GM19239 (cell line): ENCODE data around the gene MRPL34.

ENCODE experiments used
- DNase-seq: peaks from one replicate; pipeline ENCODE4 v3.0.0; 2011; ENCODE audit warnings: low spot score; ENCODE audit not compliant: insufficient read length
- FAIRE-seq: peaks from 2 replicates; lab custom pipeline; 2011; peaks lifted over from hg19 to GRCh38; lab: Jason Lieb, UNC

Gene MRPL34

GRCh38 chr19:17307876-17308377 lies 2.3 kb downstream of the MRPL34 start:
- FAIRE-seq = no peak

GRCh38 chr19:17309198-17309964 lies 3.7 kb downstream of the MRPL34 start, which contains the start of gene DDA1:
Gene DDA1, plus strand, starts transcription at chr19:17309563. Its CDS starts 92 bp downstream, at chr19:17309655.
- FAIRE-seq (peak; percentile 100), DNase-seq (peak; percentile 97)

More at GRCh38 chr19:17307876-17308377, 2.3 kb downstream of the MRPL34 start:
- DNase-seq = no peak

DNA sequence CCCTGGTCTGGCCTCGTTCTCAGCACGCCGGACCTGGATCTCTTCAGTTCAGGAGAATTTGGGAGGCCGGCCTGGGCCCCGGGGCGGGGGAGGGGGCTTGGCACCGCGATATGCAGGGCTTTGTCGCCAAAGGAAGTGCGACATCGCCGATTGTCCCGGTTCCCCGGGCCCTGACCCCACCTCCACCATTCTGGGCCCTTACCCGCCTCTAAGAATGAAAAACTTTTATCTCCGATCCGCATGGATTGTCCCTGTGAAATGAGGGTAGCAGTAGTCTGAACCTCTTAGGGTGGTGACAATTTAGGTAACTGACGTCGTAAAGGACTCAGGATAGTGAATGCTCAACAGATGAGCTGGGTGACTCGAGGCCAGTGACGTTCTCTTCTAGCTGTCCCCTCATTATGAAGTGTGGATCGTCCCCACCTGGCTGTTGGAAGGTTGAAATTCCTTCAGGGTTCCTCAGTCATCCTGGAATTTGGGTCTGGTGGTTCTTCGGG lies 4.3 kb downstream of the MRPL34 start:
- DNase-seq = no peak
- peak; percentile 64 for FAIRE-seq

DNA sequence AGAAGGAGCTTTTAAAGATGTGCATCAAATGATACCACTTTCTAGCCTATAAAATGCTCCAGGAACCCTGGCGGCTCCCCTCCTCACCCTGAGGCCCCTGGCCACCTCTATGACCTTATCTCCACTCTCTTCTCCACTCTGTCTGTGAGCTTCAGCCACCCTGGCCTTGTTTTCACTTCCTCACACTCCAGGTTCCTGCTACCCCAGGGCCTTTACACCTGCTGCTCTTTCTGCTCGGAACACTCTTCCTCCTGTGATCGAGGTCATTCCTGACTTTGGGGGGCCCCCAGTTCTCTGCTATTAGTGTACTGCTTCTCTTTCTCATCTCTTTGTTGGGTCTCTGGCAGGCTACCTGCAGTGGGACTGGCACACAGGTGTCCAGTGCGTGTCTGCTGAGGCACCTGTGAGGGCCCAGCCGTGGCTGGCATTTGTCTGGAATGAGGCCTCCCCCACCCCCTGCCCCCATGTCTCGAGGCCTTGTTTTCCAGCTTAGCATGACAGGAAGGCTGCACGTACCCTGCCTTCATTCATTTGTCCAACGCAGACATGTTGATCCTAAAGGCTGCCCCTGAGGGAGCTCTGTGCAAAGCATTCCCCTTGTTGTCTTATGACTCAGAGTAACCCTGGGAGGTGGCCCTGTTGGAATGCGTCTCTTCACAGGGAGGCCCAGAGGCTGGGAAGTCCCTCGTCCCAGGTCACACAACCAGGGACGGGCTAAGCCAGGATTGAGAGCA lies 6.0 kb downstream of the MRPL34 start:
- DNase-seq (no peak), FAIRE-seq (no peak)

GRCh38 chr19:17312189-17313113 lies 6.8 kb downstream of the MRPL34 start:
- FAIRE-seq (no peak), DNase-seq (no peak)

GRCh38 chr19:17314007-17314593 lies 8.4 kb downstream of the MRPL34 start:
- DNase-seq = no peak
- FAIRE-seq = no peak

- no peak for FAIRE-seq
- no peak for DNase-seq
Observed at GRCh38 chr19:17318966-17319365, 13.3 kb downstream of the MRPL34 start.

DNA sequence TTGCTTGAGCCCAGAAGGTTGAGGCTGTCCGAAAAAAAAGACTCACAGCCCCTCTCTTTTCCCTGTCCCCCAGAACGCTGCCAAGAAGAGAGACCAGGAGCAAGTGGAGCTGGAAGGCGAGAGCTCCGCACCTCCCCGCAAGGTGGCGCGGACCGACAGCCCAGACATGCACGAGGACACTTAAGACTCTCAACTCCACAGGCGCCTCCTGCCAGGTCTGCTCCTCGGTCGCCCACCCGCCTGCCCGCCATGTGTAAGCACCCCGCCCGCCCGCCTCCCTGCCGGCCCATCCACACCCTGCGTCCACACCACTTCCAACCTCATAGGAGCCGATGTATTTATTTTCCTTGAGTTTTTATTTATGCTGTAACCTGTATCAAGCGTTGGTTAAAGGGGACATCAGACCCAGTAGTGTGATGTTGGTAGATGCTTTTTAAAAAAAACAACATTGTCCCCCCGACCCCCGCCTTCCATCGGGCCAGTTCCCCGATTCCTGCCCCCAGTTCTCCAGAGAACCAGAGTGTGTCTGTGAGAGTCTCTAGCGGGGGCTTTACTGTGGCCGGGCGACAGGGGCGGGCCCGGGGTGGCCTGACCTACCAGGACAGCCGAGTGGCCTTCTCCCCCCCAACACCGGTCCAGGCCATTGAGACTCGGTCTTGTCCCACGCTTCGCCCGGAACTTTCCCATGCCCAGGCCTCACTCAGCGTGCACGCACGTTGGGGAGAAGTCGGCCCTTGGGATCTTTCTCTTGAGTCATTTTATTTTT lies 14.0 kb downstream of the MRPL34 start:
- FAIRE-seq = no peak
- DNase-seq = no peak

- DNase-seq = no peak
- no peak for FAIRE-seq
Observed at GRCh38 chr19:17320435-17320834, 14.8 kb downstream of the MRPL34 start.

GRCh38 chr19:17321655-17322489 lies 16.2 kb downstream of the MRPL34 start:
- FAIRE-seq = no peak
- DNase-seq = no peak

- DNase-seq (no peak), FAIRE-seq (no peak)
Observed at GRCh38 chr19:17322854-17323253, 17.2 kb downstream of the MRPL34 start.

GRCh38 chr19:17323300-17323963 lies 17.8 kb downstream of the MRPL34 start:
- DNase-seq (no peak), FAIRE-seq (no peak)

DNA sequence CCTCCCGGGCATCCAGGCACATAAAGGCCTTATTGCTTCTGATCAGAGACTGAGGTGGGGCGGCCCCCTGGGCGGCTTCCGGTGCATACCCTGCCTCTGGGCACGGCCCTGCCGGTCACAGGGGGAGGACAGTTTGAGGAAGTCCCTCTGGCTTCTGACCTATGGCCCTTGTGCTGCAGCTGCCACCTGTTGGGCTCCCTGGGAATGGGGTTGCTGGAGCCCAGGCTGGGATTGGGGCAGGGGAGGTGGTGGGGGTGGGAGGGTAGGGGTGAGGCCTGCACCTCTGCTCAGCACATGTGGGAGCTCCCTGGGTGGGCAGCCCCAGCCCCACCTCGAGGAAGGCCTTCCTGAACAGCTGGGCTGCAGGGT lies 18.3 kb downstream of the MRPL34 start:
- FAIRE-seq (no peak), DNase-seq (peak; percentile 51)

DNA sequence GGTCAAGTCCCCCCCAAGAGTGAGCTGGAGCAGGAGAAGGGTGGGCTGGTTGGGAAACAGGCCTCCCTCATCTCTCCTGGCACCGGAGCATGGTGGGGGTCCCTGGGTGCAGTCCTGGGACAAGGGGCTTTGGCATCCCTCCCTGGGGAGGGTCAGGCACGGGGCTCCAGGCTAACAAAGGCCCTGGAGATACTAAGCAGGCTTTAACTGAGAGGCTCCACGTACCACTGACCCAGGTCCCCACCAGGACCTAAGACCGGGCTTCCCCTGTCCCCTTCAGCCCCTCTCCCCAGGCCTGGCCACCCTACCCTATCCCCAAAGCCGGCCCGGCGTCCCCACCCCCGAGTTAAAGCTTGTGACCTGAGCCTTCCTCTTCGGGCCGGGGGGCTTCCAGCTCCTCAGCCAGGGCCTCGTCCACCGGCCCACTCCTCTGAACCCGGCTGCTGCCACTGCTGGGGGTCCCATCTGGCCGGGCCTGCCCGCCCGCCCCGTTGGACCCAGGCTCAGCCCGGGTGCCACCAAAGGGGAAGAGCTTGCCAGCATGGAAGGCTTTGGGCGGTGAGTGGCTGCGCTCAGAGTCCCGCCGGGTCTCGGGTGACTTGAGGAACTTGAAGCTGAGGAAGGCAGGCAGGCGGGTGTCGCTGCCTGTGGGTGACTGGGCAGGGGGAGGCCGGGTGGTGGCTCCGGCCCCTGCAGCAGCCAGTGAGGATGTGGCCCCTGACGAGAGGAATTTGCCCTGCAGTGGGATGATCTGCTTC lies 18.9 kb downstream of the MRPL34 start:
- FAIRE-seq = no peak
- DNase-seq = no peak

DNA sequence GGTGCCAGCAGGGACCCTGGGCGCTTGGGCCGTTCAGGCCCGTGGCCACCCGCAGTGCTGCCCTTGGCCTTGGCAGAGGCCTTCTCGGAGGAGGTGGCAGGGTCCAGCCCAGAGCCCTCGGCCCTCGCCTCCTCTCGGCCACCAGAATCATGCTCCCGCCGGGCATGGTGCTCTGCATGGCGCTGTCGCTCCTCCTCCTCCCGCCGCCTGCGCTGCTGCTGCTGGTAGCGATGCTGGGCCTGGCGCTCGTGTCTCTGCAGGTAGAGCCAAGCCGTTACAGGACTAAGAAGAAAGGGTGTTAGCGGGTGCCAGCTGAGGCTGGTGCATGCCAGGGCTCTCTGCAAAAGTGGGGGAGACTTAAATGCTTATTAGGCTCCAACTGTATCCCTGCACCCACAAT lies 19.5 kb downstream of the MRPL34 start:
- FAIRE-seq = no peak
- no peak for DNase-seq

DNA sequence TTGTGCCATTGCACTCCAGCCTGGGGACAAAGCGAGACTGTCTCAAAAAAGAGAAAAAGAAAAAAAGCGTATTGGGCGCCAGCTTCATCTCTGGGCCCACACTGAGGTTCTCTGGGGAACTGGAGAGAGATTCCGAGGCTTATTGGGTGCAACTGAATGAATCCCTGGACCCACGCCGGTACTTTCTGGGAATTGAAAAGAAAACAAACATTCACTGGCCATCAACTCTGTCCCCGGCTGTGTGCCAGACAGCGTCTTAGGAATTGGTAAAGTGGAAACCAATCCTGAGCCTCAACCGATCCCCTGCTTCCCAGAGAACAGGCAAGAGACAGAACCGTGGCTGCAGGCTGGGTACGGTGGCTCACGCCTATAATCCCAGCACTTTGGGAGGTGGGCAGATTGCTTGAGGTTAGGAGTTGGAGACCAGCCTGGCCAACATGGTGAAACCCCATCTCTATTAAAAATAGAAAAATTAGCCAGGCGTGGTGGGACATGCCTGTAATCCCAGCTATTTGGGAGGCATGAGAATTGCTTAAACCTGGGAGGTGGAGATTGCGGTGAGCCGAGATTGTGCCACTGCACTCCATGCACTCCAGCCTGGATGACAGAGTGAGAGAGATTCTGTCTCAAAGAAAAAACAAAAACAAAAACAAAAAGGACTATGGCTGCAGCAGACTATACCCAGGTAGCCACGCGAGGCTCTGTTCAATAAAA lies 20.4 kb downstream of the MRPL34 start:
- FAIRE-seq (no peak), DNase-seq (no peak)
